Stimulated activated CD4-positive, alpha-beta T cell treated with anti-CD3 and anti-CD28 coated beads, Interleukin-4, amount 100 ng/mL, for 4 hours (primary cell): ENCODE measurements around the gene NAA80.

Source experiments
- DNase-seq, 2 experiments: peaks; one replicate each; pipeline ENCODE4 v3.0.0-alpha.2; 2020

Gene NAA80

GRCh38 chr3:50327943-50328691, 28.9 kb upstream of the NAA80 start, which contains the start of gene TUSC2:
TSS of gene TUSC2 (minus strand) at chr3:50328223. CDS start at chr3:50328099, 124 bp downstream.
- DNase-seq, result peak; percentile 91 to 93

GRCh38 chr3:50327129-50327528, 27.9 kb upstream of the NAA80 start:
- DNase-seq, result no peak

DNA sequence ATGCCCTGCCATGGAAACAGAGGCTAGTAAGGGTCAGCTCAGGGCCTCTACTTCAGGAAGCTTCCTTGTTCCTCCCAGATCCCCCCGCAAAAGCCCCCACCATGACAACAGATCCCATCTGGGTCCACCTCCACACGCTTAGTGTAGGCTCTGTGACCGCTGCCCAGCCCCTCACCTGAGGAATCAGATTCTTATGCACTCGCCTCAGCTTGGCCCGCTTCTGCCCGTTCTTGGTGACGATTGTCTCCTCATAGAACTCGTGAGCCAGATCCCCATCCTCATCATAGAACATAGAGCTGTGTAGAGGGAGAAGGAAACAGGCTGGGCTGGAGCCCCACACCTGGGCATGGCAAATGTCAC, 27.0 kb upstream of the NAA80 start:
- no peak for DNase-seq

GRCh38 chr3:50325497-50326181, 26.4 kb upstream of the NAA80 start:
- no peak for DNase-seq

- DNase-seq, result no peak
Observed at GRCh38 chr3:50325113-50325480, 25.9 kb upstream of the NAA80 start.

GRCh38 chr3:50324351-50325112, 25.3 kb upstream of the NAA80 start:
- peak; percentile 37 to 63 for DNase-seq

GRCh38 chr3:50323614-50324199, 24.5 kb upstream of the NAA80 start:
- DNase-seq, result no peak

- no peak for DNase-seq
Observed at GRCh38 chr3:50323092-50323600, 23.9 kb upstream of the NAA80 start.

GRCh38 chr3:50322386-50323091, 23.3 kb upstream of the NAA80 start, which contains the start of gene HYAL2:
TSS of gene HYAL2 (minus strand) at chr3:50322745. CDS start at chr3:50320489, 2,256 bp downstream.
- no peak for DNase-seq

GRCh38 chr3:50322115-50322385, 22.8 kb upstream of the NAA80 start:
- no peak for DNase-seq

- DNase-seq, result peak; percentile 80 to 81
Observed at GRCh38 chr3:50321336-50322114, 22.3 kb upstream of the NAA80 start.

- peak; percentile 65 to 66 for DNase-seq
Observed at GRCh38 chr3:50320853-50321335, 21.7 kb upstream of the NAA80 start.

- DNase-seq, result no peak
Observed at GRCh38 chr3:50319894-50320625, 20.9 kb upstream of the NAA80 start.

- DNase-seq, result no peak
Observed at GRCh38 chr3:50319181-50319893, 20.1 kb upstream of the NAA80 start.

- no peak for DNase-seq
Observed at GRCh38 chr3:50318615-50319014, 19.4 kb upstream of the NAA80 start.

GRCh38 chr3:50318163-50318562, 19.0 kb upstream of the NAA80 start:
- no peak for DNase-seq

DNA sequence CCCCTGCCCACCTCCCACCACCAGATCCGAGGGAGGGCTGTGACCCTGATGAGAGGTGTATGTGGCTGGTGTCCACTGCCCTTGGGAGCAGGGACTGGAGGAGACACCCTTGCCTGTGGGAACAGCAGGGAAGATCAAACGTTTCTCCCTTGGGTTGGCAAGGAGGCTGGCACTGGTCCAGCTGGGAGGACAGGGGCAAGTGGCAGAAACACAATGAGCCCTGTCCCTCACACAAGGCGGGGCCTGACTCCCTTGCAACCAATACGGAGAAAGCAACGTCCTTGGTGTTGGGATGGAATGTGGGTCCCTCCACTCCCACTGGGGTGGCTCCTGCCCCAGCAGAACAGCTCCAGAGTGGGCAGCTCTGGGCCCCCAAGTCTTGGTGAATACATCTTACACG, 18.1 kb upstream of the NAA80 start:
- DNase-seq, result no peak

GRCh38 chr3:50316657-50317242, 17.5 kb upstream of the NAA80 start:
- DNase-seq, result peak; percentile 42 to 64

DNA sequence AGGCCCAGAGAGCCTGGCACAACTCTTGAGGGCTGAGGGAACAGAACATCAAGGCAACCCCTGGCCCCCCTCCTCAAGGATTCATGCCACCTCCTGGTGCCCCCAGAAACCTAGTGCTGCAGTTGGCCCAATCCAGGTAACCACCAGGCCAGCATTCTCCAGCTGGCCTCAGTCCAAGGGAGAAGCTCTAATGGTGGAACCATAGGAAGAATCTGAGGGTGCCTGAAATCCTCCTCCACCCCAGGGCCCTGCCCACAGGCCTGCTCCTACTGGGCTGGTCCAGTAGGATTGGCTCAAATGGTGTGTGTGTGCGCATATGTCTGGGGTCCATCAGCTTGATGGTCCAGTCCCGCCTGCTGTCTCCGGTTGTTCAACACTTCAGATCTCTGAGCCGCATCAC, 15.6 kb upstream of the NAA80 start:
- no peak for DNase-seq

DNA sequence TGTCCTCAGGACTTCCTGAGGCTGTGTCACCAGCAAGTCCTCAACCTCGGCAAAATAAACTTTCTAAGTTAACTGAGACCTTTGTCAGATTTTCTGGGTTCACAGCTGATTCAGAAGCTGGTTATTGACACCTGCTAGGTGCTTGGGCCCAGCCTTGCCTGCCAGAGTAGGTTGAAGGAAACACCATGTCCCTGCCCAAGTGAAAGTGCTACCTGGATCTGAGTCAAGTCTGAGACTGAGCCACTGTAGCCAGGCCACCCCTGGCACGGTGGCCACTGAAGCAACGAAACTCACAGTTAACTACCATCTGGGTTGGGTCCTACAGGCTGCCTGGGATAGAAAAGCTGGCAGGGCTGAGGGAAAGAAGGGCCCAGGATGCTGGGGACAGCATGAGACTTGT, 15.1 kb upstream of the NAA80 start:
- DNase-seq, result no peak
